WTC11 (cell line): ENCODE results near the gene WDR90. TPM values are rescaled to one million over a fixed set of nuclear protein-coding genes. Genes with fewer than 3 reads are reported as not detected.

ENCODE experiments used
- ATF2 ChIP-seq: sonication (generic); formaldehyde crosslinking; IDR thresholded peaks from 2 replicates; pipeline ENCODE4 v1.8.1; 2022; ENCODE audit warnings: low read depth, missing genetic modification reagents, borderline replicate concordance
- E2F4 ChIP-seq: sonication (generic); formaldehyde crosslinking; IDR thresholded peaks from 2 replicates; pipeline ENCODE4 v1.8.1; 2022; ENCODE audit warnings: low read depth, mild to moderate bottlenecking, moderate library complexity, missing genetic modification reagents, borderline replicate concordance
- ETV6 ChIP-seq: sonication (generic); formaldehyde crosslinking; IDR thresholded peaks from 2 replicates; pipeline ENCODE4 v1.8.1; 2022; ENCODE audit warnings: mild to moderate bottlenecking, missing genetic modification reagents
- FOXJ3 ChIP-seq: sonication (generic); formaldehyde crosslinking; IDR thresholded peaks from 2 replicates; pipeline ENCODE4 v1.9.0; 2021; ENCODE audit warnings: missing genetic modification reagents, mild to moderate bottlenecking, borderline replicate concordance
- FOXK1 ChIP-seq: sonication (generic); formaldehyde crosslinking; IDR thresholded peaks from 2 replicates; pipeline ENCODE4 v1.8.0; 2022; ENCODE audit warnings: mild to moderate bottlenecking, moderate library complexity, missing genetic modification reagents
- JAZF1 ChIP-seq: fragments of 250-450 bp; sonication (Bioruptor Pico); IDR thresholded peaks from 2 replicates; pipeline ENCODE4 v1.9.0; 2021; ENCODE audit warnings: moderate library complexity, mild to moderate bottlenecking, inconsistent platforms
- OVOL2 ChIP-seq: fragments of 250-450 bp; sonication (Bioruptor Pico); IDR thresholded peaks from 2 replicates; pipeline ENCODE4 v1.9.0; 2021; ENCODE audit warnings: mild to moderate bottlenecking, borderline replicate concordance
- PRDM15 ChIP-seq: sonication (generic); formaldehyde crosslinking; IDR thresholded peaks from 2 replicates; pipeline ENCODE4 v1.8.0; 2022; ENCODE audit warnings: missing genetic modification reagents
- PRRX2 ChIP-seq: fragments of 250-450 bp; sonication (Bioruptor Pico); IDR thresholded peaks from 2 replicates; pipeline ENCODE4 v1.8.0; 2021; ENCODE audit warnings: mild to moderate bottlenecking
- SMAD4 ChIP-seq: sonication (generic); formaldehyde crosslinking; IDR thresholded peaks from 2 replicates; pipeline ENCODE4 v1.8.0; 2022; ENCODE audit warnings: mild to moderate bottlenecking, missing genetic modification reagents
- TEAD1 ChIP-seq: sonication (generic); formaldehyde crosslinking; IDR thresholded peaks from 2 replicates; pipeline ENCODE4 v1.8.0; 2022; ENCODE audit warnings: mild to moderate bottlenecking, missing genetic modification reagents
- USF1 ChIP-seq: sonication (generic); formaldehyde crosslinking; IDR thresholded peaks from 2 replicates; pipeline ENCODE4 v1.8.0; 2022; ENCODE audit warnings: mild to moderate bottlenecking, missing genetic modification reagents
- ZNF396 ChIP-seq: fragments of 250-450 bp; sonication (Bioruptor Pico); IDR thresholded peaks from 2 replicates; pipeline ENCODE4 v1.8.0; 2021; ENCODE audit warnings: mild to moderate bottlenecking, moderate library complexity, borderline replicate concordance
- ZNF416 ChIP-seq: fragments of 250-450 bp; sonication (Bioruptor Pico); IDR thresholded peaks from 2 replicates; pipeline ENCODE4 v1.9.0; 2021; ENCODE audit warnings: mild to moderate bottlenecking, inconsistent platforms
- ZNF532 ChIP-seq: fragments of 250-450 bp; sonication (Bioruptor Pico); IDR thresholded peaks from 2 replicates; pipeline ENCODE4 v1.9.0; 2021; ENCODE audit warnings: mild to moderate bottlenecking, borderline replicate concordance
- total RNA-seq: library from RNA; stranded (reverse); gene quantifications from 3 replicates; pipeline ENCODE4 v1.2.3, GENCODE V29; 2021
- TF ChIP-seq, protein P1 (sequence below): sonication (generic); formaldehyde crosslinking; IDR thresholded peaks from 2 replicates; pipeline ENCODE4 v1.8.0; 2023; ENCODE audit warnings: mild to moderate bottlenecking, missing genetic modification reagents
- TF ChIP-seq, protein P2 (sequence below): sonication (generic); formaldehyde crosslinking; IDR thresholded peaks from 2 replicates; pipeline ENCODE4 v1.8.1; 2023; ENCODE audit warnings: mild to moderate bottlenecking, missing genetic modification reagents, borderline replicate concordance
- TF ChIP-seq, protein P3 (sequence below): sonication (generic); formaldehyde crosslinking; IDR thresholded peaks from 2 replicates; pipeline ENCODE4 v1.8.1; 2023; ENCODE audit warnings: mild to moderate bottlenecking, missing genetic modification reagents, moderate library complexity

The WDR90 gene
- total RNA-seq, 1 experiment from 2014 or later = 75.8 TPM

DNA sequence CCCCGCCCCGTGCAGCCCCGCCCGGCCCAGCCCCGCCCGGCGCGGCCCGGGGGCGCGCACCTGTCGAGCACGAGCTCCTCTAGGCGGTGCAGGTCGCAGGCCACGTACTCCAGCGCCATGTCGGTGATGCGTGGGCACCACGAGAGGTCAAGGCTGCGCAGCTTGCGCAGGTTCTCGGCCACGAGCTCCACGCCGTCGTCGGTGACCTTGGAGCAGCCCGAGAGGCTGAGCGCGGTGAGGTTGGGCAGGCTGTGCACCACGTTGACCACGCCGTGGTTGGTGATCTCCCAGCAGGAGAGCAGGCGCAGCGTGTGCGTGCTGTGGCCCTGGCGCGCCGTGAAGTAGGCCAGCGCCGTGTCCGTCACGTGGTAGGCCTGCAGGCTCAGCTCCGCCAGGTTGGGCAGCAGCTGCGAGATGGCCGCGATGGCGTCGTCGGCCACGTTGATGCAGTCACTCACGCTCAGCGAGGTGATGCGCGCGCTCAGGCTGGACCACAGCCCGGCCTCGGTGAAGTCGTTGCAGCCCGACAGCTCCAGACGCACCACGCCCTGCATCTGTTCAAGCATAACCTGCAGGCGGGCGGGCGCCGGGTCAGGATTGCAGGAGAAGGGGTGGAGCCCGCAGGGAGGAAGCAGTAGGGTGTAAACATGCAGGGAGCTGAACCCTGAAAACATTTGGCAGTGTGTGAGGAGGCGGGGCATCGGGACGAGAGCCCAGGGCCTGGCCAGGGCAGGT, 46.4 kb downstream of the WDR90 start (continued):
- peak; percentile 68 for TF ChIP-seq USF1 (CRISPR knock-in tag)
- TF ChIP-seq FOXK1 (CRISPR knock-in tag) = peak; percentile 80; the same call in 1 of the 2 replicates
- TF ChIP-seq, protein P1, sequence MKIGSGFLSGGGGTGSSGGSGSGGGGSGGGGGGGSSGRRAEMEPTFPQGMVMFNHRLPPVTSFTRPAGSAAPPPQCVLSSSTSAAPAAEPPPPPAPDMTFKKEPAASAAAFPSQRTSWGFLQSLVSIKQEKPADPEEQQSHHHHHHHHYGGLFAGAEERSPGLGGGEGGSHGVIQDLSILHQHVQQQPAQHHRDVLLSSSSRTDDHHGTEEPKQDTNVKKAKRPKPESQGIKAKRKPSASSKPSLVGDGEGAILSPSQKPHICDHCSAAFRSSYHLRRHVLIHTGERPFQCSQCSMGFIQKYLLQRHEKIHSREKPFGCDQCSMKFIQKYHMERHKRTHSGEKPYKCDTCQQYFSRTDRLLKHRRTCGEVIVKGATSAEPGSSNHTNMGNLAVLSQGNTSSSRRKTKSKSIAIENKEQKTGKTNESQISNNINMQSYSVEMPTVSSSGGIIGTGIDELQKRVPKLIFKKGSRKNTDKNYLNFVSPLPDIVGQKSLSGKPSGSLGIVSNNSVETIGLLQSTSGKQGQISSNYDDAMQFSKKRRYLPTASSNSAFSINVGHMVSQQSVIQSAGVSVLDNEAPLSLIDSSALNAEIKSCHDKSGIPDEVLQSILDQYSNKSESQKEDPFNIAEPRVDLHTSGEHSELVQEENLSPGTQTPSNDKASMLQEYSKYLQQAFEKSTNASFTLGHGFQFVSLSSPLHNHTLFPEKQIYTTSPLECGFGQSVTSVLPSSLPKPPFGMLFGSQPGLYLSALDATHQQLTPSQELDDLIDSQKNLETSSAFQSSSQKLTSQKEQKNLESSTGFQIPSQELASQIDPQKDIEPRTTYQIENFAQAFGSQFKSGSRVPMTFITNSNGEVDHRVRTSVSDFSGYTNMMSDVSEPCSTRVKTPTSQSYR (CRISPR knock-in tag) = no peak
- TF ChIP-seq JAZF1 (CRISPR knock-in tag) = no peak
- no peak for TF ChIP-seq SMAD4 (CRISPR knock-in tag)
- TF ChIP-seq ZNF532 = no peak
- TF ChIP-seq PRRX2 (CRISPR knock-in tag) = no peak
- TF ChIP-seq, protein P2, sequence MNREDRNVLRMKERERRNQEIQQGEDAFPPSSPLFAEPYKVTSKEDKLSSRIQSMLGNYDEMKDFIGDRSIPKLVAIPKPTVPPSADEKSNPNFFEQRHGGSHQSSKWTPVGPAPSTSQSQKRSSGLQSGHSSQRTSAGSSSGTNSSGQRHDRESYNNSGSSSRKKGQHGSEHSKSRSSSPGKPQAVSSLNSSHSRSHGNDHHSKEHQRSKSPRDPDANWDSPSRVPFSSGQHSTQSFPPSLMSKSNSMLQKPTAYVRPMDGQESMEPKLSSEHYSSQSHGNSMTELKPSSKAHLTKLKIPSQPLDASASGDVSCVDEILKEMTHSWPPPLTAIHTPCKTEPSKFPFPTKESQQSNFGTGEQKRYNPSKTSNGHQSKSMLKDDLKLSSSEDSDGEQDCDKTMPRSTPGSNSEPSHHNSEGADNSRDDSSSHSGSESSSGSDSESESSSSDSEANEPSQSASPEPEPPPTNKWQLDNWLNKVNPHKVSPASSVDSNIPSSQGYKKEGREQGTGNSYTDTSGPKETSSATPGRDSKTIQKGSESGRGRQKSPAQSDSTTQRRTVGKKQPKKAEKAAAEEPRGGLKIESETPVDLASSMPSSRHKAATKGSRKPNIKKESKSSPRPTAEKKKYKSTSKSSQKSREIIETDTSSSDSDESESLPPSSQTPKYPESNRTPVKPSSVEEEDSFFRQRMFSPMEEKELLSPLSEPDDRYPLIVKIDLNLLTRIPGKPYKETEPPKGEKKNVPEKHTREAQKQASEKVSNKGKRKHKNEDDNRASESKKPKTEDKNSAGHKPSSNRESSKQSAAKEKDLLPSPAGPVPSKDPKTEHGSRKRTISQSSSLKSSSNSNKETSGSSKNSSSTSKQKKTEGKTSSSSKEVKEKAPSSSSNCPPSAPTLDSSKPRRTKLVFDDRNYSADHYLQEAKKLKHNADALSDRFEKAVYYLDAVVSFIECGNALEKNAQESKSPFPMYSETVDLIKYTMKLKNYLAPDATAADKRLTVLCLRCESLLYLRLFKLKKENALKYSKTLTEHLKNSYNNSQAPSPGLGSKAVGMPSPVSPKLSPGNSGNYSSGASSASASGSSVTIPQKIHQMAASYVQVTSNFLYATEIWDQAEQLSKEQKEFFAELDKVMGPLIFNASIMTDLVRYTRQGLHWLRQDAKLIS = no peak
- TF ChIP-seq PRDM15 (CRISPR knock-in tag) = peak; percentile 56; the same call in 1 of the 2 replicates
- TF ChIP-seq ETV6 (CRISPR knock-in tag) = peak; percentile 53; the same call in 1 of the 2 replicates
- TF ChIP-seq OVOL2 (CRISPR knock-in tag) = no peak
- TF ChIP-seq, protein P3, sequence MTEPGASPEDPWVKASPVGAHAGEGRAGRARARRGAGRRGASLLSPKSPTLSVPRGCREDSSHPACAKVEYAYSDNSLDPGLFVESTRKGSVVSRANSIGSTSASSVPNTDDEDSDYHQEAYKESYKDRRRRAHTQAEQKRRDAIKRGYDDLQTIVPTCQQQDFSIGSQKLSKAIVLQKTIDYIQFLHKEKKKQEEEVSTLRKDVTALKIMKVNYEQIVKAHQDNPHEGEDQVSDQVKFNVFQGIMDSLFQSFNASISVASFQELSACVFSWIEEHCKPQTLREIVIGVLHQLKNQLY (CRISPR knock-in tag) = no peak
- TF ChIP-seq ZNF396 (CRISPR knock-in tag) = no peak
- no peak; the same call in 1 of the 2 replicates for TF ChIP-seq TEAD1 (CRISPR knock-in tag)
- TF ChIP-seq ATF2 (CRISPR knock-in tag) = no peak; the same call in 1 of the 2 replicates
- no peak for TF ChIP-seq FOXJ3
- peak; percentile 73; the same call in 1 of the 2 replicates for TF ChIP-seq E2F4 (CRISPR knock-in tag)
- TF ChIP-seq ZNF416 (CRISPR knock-in tag) = no peak
